Measurements from ENCODE around the gene PDCD6IP.

PDCD6IP gene

GRCh38 chr3:33914731-33915379, 116.4 kb downstream of the PDCD6IP start:
- peaks cover 8% of the 10 kb centered on the region for H3K27me3 ChIP-seq (replicated peaks; ENCODE audit: control insufficient read depth, insufficient read depth, low read length)
- no peak overlapping the region for H3K9ac ChIP-seq (ENCODE audit: low read length)
- H3K4me3 ChIP-seq (ENCODE audit: low read length) = no peak overlapping the region
- peaks cover 3% of the 10 kb centered on the region for H3K4me1 ChIP-seq (ENCODE audit: control insufficient read depth, insufficient read depth, low read length)
- DNase-seq (ENCODE audit: low read depth) = no peak
- no peaks in the 10 kb centered on the region for H3K9me3 ChIP-seq (ENCODE audit: control insufficient read depth, low read length)
- H3K36me3 ChIP-seq (ENCODE audit: control insufficient read depth, insufficient read depth, low read length, severe bottlenecking) = no peaks in the 10 kb centered on the region

GRCh38 chr3:33915796-33916546, 117.5 kb downstream of the PDCD6IP start:
- H3K4me3 ChIP-seq (ENCODE audit: low read length) = no peak overlapping the region
- DNase-seq (ENCODE audit: low read depth) = peak; percentile 16
- H3K27me3 ChIP-seq (replicated peaks; ENCODE audit: control insufficient read depth, insufficient read depth, low read length) = peaks cover 8% of the 10 kb centered on the region
- peaks cover 3% of the 10 kb centered on the region for H3K4me1 ChIP-seq (ENCODE audit: control insufficient read depth, insufficient read depth, low read length)
- no peaks in the 10 kb centered on the region for H3K36me3 ChIP-seq (ENCODE audit: control insufficient read depth, insufficient read depth, low read length, severe bottlenecking)
- H3K9ac ChIP-seq (ENCODE audit: low read length) = no peak overlapping the region
- no peaks in the 10 kb centered on the region for H3K9me3 ChIP-seq (ENCODE audit: control insufficient read depth, low read length)

DNA sequence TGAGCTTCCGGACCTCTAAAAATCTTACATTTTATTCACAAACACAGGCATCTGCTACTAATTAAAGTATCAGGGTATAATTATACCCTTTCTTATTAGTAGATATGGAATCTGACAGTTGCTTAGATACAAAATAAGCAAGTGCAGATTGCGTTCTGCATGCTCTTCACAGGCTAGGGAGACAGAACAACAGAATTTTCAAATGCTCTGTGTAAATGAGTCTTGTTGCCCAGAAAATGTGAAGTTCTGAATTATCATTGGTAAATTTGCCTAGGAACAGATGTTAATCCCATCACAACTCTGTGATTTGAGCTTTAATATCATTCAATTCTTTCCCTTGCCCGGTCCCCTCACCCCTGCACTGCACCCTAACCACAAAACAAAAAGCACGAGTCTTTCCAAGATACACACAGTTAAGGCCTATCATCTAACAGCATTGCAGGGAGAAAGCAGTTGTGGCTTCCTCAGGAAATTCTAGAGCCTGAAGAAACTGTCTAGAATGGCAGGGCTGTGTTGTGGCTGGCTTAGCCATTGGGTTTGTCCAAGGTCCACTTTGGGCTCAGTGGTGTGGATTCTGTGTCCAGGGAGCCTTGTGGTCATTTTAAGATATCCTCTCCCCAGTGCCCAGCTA, 119.8 kb downstream of the PDCD6IP start:
- Histone ChIP-seq H3K27me3 (replicated peaks; ENCODE audit: control insufficient read depth, insufficient read depth, low read length) (peaks cover 8% of the 10 kb centered on the region), H3K9ac (ENCODE audit: low read length) (no peak overlapping the region), H3K36me3 (ENCODE audit: control insufficient read depth, insufficient read depth, low read length, severe bottlenecking) (no peaks in the 10 kb centered on the region), H3K4me3 (ENCODE audit: low read length) (no peak overlapping the region), H3K9me3 (ENCODE audit: control insufficient read depth, low read length) (no peaks in the 10 kb centered on the region), H3K4me1 (ENCODE audit: control insufficient read depth, insufficient read depth, low read length) (no peaks in the 10 kb centered on the region)
- peak; percentile 31 for DNase-seq (ENCODE audit: low read depth)
